GM19193 (cell line): ENCODE results near the gene ADORA2A.

Source experiments
- POLR2A ChIP-seq: IDR thresholded peaks from 4 replicates; pipeline ENCODE4 v1.6.1; 2011; ENCODE audit not compliant: insufficient read depth, insufficient read length; ENCODE audit errors: extremely low read depth

The ADORA2A gene

DNA sequence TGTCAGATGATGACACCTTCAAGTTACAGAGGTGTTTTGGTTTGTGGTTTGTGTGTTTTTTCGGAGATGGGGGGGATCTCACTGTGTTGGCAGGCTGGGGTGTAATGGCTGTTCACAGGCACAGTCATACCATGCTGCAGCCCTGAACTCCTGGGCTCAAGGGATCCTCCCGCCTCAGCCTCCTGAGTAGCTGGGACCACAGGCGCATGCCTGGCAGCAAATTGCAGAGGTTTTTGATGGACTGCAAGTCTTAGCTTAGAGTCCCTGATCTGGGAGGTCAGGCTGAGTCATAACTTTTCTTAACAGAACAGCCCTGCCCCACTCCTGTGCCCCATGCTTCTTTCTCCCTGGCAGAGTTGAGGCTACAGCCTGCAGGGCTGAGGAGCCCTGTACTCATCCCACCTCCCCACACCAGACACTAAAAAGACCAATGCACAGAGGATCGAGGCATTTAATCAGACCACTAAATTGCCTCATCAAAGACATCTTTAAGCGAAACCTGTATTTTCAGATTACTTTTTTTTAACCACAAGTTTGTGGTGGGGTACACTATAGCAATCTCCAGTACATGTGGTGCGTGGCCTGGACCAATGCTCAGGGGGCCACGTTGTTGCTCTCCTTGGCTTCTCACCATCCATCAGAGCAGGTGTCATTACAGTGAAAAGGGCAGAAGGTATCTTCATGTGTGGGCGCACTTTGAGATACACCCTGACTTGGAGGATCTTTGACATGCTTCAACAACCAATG lies 17.1 kb upstream of the ADORA2A start:
- no peak for TF ChIP-seq POLR2A

DNA sequence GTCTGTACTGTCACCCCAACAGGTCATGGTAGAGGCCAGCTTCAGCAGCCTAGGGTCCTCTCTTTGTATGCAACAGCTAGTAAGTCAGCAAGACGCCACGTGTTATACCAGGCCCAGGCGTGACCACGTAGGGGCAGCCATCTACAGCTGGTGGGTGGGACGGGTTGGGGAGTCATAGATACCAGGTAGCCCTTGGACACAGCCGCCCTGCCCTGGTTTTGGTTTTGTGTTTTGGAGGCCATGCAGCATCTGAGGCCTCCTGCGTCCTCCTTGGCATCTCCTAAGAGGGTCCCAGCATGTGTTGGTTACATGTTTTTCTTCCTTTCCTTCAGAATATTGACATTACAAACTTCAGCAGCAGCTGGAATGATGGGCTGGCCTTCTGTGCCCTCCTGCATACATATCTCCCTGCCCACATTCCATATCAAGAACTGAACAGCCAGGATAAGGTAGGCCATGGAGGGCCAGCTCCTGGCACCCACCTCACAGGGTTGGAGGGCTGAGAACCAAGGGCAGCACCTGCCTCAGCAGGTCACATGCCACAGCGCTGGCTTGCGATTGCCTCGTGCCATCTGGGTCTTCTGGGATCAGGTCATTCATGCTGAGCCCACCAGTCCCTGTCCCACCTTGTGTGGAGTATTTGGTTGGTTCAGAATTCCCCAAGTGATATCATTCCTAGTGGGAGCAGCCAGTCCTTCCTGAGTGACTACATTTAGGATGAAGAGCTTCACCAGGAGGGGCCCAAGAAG lies 16.0 kb upstream of the ADORA2A start:
- TF ChIP-seq POLR2A, result no peak

DNA sequence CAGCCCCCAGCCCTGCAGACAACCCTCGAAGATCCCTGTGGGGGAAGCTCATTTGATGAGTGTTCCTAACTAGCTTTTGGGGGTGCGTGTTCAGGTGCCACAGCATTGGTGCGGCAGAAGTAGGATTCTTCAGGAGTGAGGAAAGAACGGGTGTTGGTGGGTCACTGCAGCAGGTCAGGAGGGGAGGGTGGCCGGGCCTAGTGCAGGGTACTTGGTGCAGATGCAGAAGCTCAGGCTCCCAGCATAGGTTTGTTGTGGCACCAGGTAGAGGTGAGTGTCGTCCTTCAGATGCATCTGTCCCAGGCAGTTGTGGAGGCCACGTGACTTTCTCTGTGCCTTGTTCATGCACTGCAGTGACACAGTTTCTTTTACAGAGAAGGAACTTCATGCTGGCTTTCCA lies 15.1 kb upstream of the ADORA2A start:
- no peak for TF ChIP-seq POLR2A

DNA sequence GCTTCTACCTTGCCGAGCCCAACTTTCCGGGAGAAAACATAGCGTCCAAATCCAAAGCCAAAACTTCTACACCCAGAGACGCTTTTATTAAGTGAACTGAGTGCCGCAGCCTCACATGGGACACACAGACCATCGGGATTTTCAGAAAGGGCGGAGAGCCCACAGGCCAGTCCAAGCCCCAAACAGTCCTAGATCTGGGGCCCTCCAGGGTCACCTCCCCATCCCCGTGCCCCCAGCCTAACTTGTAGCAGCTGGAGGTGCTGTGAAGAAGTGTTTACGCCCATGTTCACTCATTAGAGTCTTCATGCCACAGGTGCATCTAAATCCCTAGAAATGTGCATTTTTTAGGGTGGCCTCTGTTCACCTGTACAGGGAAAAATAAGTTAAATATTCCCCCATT lies 14.1 kb upstream of the ADORA2A start:
- no peak for TF ChIP-seq POLR2A

DNA sequence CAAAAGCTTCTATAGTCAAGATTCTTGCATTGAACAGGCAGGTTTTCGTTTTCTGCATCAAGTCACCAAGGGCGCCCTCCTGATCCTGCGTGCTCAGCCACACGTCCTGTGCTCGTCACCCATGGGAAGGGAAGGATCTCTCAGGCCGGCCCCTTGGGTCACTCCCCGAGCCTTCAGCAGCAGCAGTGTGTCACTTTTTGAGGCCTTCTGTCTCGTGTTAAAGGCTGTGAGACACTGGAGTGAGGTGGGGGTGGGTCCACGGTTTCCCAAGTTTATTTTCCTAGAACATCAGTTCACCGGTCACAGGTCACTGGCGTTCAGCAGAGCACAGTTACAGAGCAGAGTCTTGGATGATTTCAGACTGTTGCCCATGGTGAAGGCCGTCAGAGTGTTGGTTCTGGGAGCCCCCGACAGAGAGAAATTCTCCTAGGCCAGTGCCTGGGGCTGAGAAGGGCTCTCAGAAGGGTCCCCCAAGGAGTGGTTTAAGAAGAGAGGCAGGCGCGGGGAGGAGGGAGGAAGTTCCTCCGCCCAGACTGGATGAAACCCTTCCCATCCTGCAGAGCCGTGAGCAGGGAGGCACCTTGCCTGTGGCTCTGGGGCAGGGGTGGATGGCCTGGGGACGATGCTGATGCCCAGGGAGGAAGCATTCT lies 13.5 kb upstream of the ADORA2A start:
- no peak for TF ChIP-seq POLR2A

DNA sequence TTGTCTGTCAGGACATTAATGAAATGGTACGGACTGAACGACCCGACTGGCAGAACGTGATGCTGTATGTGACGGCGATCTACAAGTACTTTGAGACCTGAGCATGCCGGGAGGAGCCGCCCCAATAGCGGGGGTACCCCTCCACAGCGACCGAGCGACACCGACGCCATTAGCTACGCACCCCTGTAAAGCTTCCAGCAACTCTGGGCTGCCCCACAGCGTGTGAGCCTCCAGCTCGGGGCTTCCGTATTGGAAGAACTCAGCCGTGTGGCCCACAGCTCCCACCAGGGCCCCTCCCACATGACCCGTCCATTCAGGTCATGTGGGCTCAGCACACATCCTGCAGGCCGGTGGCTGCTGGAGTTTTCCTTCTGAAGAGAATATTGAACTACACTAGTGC lies 12.9 kb upstream of the ADORA2A start:
- no peak for TF ChIP-seq POLR2A

DNA sequence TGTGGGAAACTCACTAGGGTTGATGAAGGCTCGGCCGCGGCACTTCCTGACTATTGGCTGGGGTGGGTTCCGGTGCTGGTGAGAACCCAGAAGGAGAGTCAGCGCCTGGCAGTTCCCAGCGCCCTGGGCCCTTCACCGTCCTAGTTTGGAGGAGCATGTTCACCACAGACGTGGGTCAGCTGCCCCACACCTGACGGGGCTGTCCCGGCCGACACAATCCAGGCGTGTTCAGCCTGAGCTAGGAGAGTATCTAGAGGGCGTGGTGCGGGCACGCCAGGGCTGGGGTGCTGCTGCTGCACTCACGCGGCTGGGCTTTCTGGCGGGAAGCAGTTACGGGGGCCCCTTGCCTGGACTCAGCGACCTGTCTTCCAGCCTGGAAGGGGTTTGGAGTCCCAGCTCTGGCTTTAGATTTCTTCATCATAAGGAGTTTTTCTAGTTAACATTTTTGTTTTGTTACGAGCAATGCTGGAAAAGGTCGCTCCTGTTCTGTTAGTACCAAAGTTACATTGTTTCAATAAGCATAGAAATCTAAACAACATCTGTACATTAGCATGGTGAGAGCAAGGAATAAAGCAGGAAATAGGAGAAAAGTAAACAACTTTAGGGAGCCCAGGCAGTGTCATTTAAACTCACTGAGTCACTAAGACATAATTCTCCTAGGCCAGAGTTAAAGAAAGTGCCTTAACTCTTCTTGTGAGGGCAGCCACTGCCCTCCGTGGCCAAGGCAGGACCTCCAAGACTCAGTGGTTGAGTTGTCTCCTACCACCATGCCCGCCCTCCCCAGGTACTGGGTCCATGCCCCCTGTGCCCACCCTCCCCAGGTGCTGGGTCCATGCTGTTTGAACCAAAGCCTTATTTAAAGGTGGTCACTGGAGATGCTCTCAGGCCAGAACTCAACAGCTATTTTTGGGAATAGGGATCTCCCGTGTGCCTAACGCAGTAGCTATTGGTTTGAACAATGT lies 12.1 kb upstream of the ADORA2A start:
- no peak for TF ChIP-seq POLR2A

DNA sequence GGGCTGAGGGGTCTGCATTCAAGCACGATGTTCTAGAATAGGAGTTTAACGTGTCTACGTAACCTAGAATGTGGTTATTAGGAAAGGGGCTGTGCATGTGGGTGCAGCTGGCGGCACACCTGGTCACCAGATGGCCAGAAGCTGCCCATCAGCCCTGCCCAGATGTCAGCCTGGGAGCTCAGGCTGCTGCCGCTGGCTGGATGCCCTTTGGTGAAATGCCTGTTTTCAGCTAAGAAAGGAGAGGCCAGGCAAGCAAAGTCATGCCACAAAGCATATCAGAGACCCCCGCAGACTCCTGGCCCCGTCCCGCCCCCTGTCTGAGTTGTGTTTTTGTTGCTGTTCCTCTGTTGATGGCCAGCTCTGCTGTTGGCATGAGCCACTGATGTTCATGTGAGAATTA lies 11.3 kb upstream of the ADORA2A start:
- TF ChIP-seq POLR2A, result no peak

DNA sequence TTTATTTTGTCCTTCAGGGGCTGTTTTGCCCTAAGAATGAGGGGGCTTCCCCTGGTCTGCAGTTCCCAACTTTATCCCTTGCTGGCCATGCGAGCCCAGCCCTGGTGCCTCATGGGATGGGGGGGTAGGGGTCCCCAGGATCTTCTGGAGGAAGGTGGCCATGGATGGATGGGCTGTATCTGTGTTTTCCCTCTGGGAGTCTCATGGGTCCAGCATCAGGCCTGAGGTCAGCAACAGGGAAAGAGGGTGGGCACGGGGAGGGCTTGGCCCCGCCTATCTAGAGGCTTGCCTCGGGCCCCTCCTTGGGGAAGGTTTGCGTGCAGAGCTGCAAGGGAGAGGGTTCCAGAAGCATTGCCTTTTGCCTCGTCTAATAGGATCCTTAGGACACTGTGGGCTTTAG lies 10.8 kb upstream of the ADORA2A start:
- TF ChIP-seq POLR2A, result no peak

DNA sequence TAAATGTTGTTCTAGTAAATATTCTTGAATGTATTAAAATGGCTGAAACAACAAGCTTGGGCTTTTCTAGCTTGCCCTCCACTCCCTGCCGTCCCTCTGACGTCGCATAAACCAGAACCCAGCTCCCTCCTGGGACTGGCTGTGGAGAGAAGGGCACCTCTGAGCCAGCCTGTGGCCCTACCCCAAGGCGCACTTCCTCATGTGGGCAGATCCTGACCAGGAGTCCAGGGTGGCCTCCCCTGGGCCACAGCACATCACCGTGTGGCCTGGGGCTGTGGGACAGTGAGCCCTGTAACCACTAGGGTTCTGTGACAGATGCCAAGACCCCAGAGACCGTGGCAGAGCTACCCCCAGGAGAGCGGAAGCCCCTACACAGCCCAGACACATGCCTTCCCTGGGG lies 10.2 kb upstream of the ADORA2A start:
- no peak for TF ChIP-seq POLR2A

DNA sequence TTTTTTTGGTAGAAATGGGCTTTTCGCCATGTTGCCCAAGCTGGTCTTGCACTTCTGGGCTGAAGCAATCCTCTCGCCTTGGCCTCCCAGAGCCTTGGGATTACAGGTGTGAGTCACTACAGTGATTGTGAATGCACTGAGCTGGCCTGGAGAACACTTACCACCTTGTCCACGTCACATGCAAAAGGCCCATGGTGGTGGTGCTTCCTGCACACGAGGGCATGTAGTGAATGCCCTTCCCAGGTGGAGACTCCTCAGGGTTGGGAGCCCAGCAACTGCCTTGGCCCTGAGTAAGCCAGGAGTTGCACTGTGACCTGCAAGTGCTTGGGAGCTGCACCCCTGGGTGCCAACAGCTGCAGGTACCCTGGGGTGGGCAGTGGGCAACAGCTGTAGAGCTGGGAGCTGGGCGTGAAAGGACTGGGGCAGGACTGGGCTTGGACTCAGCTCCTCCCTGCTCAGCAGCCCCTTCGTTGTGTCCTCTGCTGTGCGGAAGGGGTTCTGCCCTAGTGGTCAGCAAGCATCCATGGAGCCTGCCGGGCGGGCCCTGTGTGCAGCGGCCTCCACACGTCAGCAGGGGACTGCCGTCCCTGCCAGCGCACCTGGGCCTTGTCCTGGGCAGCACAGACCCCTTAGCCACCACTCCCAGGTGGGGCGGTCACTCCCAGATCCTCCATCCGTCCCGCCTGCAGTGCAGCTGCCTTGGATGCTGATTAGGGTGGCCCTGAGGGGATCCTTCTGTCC lies 9.3 kb upstream of the ADORA2A start:
- no peak for TF ChIP-seq POLR2A

DNA sequence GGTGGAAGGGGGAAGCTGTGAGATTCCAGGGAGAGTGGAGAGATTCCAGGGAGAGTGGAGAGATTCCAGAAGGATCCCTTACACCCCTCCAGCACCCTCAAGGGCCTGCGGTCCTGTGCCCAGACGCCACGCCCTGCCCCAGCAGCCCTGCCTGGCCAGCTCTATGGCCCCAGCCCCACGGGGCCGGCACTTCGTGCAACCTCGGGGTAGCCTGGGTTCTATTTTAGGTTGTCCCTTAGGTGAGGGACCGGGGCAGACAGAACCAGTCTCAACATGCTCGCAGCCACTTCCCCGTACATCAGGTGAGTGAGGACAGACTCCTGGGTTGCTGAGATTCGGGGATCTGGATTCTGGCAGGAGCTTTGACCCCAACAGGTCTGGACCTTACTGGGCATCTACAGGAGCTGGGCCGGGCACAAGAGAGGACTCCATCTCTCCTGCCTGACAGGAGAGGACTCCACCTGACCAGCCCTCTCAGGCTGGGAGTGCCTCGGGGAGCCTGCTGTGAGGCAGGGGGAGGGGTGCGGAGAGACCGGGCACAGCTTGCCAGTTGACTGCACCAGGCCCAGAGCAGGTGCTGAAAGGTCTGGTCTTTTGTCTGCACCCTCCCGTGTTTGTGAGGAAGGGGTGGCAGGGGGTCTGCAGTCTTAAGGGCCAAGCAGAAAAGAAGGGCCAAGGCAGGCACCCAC lies 8.5 kb upstream of the ADORA2A start:
- TF ChIP-seq POLR2A, result no peak

DNA sequence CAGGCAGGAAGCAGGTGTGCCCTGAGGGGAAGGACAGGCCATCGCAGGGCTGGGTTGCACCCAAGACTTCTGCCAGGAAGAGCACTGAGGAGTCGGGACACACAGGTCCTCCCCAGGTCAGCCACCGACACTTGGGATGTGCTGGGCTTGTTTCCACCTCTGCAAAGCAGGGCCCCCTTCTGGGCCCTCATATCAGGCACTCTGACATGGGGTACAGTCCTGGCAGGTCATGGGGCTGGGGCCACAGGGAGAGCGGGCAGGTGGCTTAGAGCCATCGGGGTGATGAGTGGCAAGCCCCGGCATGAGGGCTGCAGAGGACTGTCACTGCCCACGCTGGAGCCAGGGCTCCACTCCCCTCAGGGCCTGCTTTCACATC lies 7.9 kb upstream of the ADORA2A start:
- TF ChIP-seq POLR2A, result no peak
